ENCODE measurements around the gene AKAP13. TPM values are rescaled to one million over a fixed set of nuclear protein-coding genes. Genes with fewer than 3 reads are reported as not detected.

Gene AKAP13
- total RNA-seq, 1 donor from 2014 or later, result 73.8 TPM

DNA sequence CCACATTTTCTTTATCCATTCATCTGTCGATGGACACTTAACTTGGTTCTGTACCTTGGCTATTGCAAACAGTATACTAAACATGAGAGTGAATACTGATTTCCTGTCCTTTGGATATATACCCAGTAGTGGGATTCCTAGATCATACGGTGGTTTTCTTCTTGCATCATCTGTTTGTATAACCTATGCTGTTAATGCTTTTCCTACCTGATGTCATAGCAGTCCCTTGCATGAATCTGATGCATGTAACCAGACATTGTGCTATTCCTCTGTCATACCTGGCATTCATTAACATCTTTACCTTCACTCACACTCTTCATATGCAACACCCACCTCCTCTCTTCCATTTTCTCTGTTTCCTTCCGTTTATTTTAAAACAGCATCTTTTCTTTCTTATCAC, 229.1 kb downstream of the AKAP13 start:
- no peak for TF ChIP-seq EZH2phosphoT487 (IDR thresholded peaks at IDR 0.05)
- no peak overlapping the region for H3K27ac ChIP-seq
- no peaks in the 10 kb centered on the region for H3K9me3 Mint-ChIP-seq
- peaks cover 21% of the 10 kb centered on the region for H3K36me3 Mint-ChIP-seq
- peaks cover 3% of the 10 kb centered on the region for H3K27me3 Mint-ChIP-seq (ENCODE audit: insufficient read depth, low read depth)
- no peak overlapping the region for H2AFZ ChIP-seq (replicated peaks)
- no peak overlapping the region for H3K9ac ChIP-seq
- no peaks in the 10 kb centered on the region for H3K79me2 ChIP-seq (ENCODE audit: low read depth)
- H4K20me1 ChIP-seq (ENCODE audit: low read depth), result peaks cover 6% of the 10 kb centered on the region
- H3K36me3 ChIP-seq, result no peaks in the 10 kb centered on the region
- no peaks in the 10 kb centered on the region for H3K9me3 ChIP-seq (ENCODE audit: low read depth)
- H3K4me3 Mint-ChIP-seq, result no peak overlapping the region
- H3K4me3 ChIP-seq, result no peak overlapping the region
- no peak overlapping the region for H3K27ac Mint-ChIP-seq
- H3K4me1 ChIP-seq, result no peaks in the 10 kb centered on the region
- no peak for DNase-seq (ENCODE audit: low spot score)
- peaks cover 4% of the 10 kb centered on the region for H3K4me1 Mint-ChIP-seq
- H3F3A ChIP-seq (ENCODE audit: low read depth), result peaks cover 6% of the 10 kb centered on the region
- H3K4me2 ChIP-seq, result no peak overlapping the region
- no peaks in the 10 kb centered on the region for H3K27me3 ChIP-seq

DNA sequence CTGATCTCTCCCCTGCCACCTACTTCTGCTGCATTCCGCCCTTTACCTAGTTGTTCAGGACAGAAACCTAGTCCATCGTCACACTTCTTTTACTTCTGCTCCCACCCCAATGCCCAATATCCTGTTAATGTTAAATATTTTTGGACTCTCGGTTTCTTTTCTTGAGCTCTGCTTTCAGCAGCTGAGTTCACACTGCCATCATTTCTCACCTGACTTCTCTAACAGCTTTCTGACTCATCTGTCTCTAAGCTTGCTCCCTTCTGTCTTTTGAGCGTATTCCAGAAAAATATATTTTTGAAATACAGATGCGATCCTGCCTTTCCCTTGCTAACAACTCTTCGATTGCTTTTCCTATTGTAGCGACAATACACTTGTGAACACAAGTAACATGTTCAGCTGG, 231.0 kb downstream of the AKAP13 start:
- H3K4me3 ChIP-seq, result no peak overlapping the region
- TF ChIP-seq EZH2phosphoT487 (IDR thresholded peaks at IDR 0.05) (no peak), EZH2 (IDR thresholded peaks at IDR 0.05) (no peak)
- TF ChIP-seq, protein P1, sequence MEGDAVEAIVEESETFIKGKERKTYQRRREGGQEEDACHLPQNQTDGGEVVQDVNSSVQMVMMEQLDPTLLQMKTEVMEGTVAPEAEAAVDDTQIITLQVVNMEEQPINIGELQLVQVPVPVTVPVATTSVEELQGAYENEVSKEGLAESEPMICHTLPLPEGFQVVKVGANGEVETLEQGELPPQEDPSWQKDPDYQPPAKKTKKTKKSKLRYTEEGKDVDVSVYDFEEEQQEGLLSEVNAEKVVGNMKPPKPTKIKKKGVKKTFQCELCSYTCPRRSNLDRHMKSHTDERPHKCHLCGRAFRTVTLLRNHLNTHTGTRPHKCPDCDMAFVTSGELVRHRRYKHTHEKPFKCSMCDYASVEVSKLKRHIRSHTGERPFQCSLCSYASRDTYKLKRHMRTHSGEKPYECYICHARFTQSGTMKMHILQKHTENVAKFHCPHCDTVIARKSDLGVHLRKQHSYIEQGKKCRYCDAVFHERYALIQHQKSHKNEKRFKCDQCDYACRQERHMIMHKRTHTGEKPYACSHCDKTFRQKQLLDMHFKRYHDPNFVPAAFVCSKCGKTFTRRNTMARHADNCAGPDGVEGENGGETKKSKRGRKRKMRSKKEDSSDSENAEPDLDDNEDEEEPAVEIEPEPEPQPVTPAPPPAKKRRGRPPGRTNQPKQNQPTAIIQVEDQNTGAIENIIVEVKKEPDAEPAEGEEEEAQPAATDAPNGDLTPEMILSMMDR (IDR thresholded peaks at IDR 0.05), result no peak
- peaks cover 10% of the 10 kb centered on the region for H3K4me1 Mint-ChIP-seq
- no peaks in the 10 kb centered on the region for H3K9me3 ChIP-seq (ENCODE audit: low read depth)
- H3K79me2 ChIP-seq (ENCODE audit: low read depth), result peaks cover under 1% of the 10 kb centered on the region
- no peak overlapping the region for H3K4me2 ChIP-seq
- H4K20me1 ChIP-seq (ENCODE audit: low read depth), result peaks cover 6% of the 10 kb centered on the region
- DNase-seq (ENCODE audit: low spot score), result no peak
- H3K9ac ChIP-seq, result no peak overlapping the region
- H3K36me3 Mint-ChIP-seq, result peaks cover 17% of the 10 kb centered on the region
- H2AFZ ChIP-seq (replicated peaks), result no peak overlapping the region
- H3K27me3 ChIP-seq, result no peaks in the 10 kb centered on the region
- H3F3A ChIP-seq (ENCODE audit: low read depth), result peaks cover 16% of the 10 kb centered on the region
- no peaks in the 10 kb centered on the region for H3K36me3 ChIP-seq
- H3K4me1 ChIP-seq, result peaks cover 3% of the 10 kb centered on the region
- H3K27me3 Mint-ChIP-seq (ENCODE audit: insufficient read depth, low read depth), result peaks cover 3% of the 10 kb centered on the region
- H3K9me3 Mint-ChIP-seq, result no peaks in the 10 kb centered on the region
- H3K27ac ChIP-seq, result no peak overlapping the region
- no peak overlapping the region for H3K4me3 Mint-ChIP-seq
- H3K27ac Mint-ChIP-seq, result peak overlapping the region; percentile 4

DNA sequence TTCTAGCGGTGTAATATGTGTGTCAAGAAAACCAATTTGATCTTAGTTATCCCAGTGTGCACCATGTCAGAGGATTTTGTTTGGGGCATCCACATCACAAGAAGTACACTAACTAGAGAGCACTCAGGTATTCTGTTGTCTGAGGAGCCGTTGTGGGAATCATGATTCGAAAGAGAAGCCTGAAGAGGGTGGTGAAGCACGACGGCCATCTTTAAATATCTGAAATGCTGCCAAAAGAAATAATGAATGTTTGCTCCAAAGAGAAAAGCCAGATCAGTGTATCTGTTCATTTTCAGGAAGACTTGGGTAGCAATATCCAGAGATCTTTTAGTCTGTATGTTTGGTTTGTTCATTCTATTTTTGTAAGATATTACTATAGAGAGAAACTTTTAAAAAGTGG, 233.7 kb downstream of the AKAP13 start:
- peaks cover 2% of the 10 kb centered on the region for H4K20me1 ChIP-seq (ENCODE audit: low read depth)
- Mint-ChIP-seq H3K9me3 (no peaks in the 10 kb centered on the region), H3K27me3 (ENCODE audit: insufficient read depth, low read depth) (no peaks in the 10 kb centered on the region), H3K4me3 (no peak overlapping the region), H3K4me1 (peaks cover 12% of the 10 kb centered on the region), H3K27ac (no peak overlapping the region), H3K36me3 (peaks cover 11% of the 10 kb centered on the region)
- peaks cover 23% of the 10 kb centered on the region for H3K4me1 ChIP-seq
- H3K27ac ChIP-seq, result no peak overlapping the region
- peaks cover 6% of the 10 kb centered on the region for H3K79me2 ChIP-seq (ENCODE audit: low read depth)
- TF ChIP-seq, protein P1 (IDR thresholded peaks at IDR 0.05), result no peak
- TF ChIP-seq EZH2 (IDR thresholded peaks at IDR 0.05), result no peak
- TF ChIP-seq EZH2phosphoT487 (IDR thresholded peaks at IDR 0.05), result no peak
- H2AFZ ChIP-seq (replicated peaks), result no peak overlapping the region
- no peaks in the 10 kb centered on the region for H3K27me3 ChIP-seq
- H3K36me3 ChIP-seq, result no peaks in the 10 kb centered on the region
- peaks cover 33% of the 10 kb centered on the region for H3F3A ChIP-seq (ENCODE audit: low read depth)
- H3K9me3 ChIP-seq (ENCODE audit: low read depth), result no peaks in the 10 kb centered on the region
- H3K9ac ChIP-seq, result no peak overlapping the region
- DNase-seq (ENCODE audit: low spot score), result no peak
- H3K4me2 ChIP-seq, result no peak overlapping the region
- no peak overlapping the region for H3K4me3 ChIP-seq

DNA sequence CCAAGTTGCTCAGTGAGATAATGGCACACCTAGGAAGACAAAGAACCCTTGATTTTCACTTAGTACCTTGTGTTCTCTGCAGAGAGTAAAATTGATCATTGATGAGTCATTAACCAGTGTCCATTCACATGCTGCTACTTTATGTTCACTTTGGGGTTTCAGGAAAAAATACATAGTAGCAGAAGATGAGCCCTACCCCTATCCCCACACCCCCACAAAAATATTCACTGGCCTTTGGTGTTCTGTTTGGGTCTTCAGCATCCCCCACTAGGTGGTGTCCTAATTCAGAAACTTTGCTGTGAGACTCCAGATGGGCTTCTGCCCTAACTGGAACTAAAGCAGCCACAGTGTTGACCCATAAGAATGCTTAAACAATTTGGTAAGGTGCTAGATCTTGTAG, 235.5 kb downstream of the AKAP13 start:
- Histone ChIP-seq H3K9me3 (ENCODE audit: low read depth) (no peaks in the 10 kb centered on the region), H3K4me2 (no peak overlapping the region)
- no peak overlapping the region for H3K27ac Mint-ChIP-seq

More for the DNA sequence above, 235.5 kb downstream of the AKAP13 start:
- Histone ChIP-seq H3F3A (ENCODE audit: low read depth) (peaks cover 50% of the 10 kb centered on the region), H3K27me3 (no peaks in the 10 kb centered on the region), H3K79me2 (ENCODE audit: low read depth) (peaks cover 11% of the 10 kb centered on the region), H3K9ac (no peak overlapping the region), H3K27ac (peak overlapping the region; percentile 15), H4K20me1 (ENCODE audit: low read depth) (peaks cover 6% of the 10 kb centered on the region), H3K36me3 (no peaks in the 10 kb centered on the region), H3K4me1 (peaks cover 42% of the 10 kb centered on the region), H2AFZ (replicated peaks) (no peak overlapping the region), H3K4me3 (no peak overlapping the region)
- no peak for TF ChIP-seq EZH2phosphoT487 (IDR thresholded peaks at IDR 0.05)
- TF ChIP-seq, protein P1 (IDR thresholded peaks at IDR 0.05), result peak; percentile 66
- no peaks in the 10 kb centered on the region for H3K27me3 Mint-ChIP-seq (ENCODE audit: insufficient read depth, low read depth)
- H3K9me3 Mint-ChIP-seq, result no peaks in the 10 kb centered on the region
- DNase-seq (ENCODE audit: low spot score), result peak; percentile 60
- peaks cover 12% of the 10 kb centered on the region for H3K4me1 Mint-ChIP-seq
- peaks cover 7% of the 10 kb centered on the region for H3K36me3 Mint-ChIP-seq
- H3K4me3 Mint-ChIP-seq, result no peak overlapping the region

Data from neural progenitor cell (in vitro differentiated cells).